ENCODE results near the gene CYLD. TPM values are rescaled to one million over a fixed set of nuclear protein-coding genes. Genes with fewer than 3 reads are reported as not detected.

The CYLD gene
- total and polyA plus RNA-seq, 12 donors = 10.3 to 61.7 (median 37.1) TPM

GRCh38 chr16:50814052-50814451 lies 72.2 kb downstream of the CYLD start:
- intact Hi-C loops (cut with DNase I) = no loop called here
- no peak for DNase-seq
- Histone ChIP-seq H3K27ac (no peak overlapping the region), H3K27me3 (peaks cover 0 to 6% (median 0%) of the 10 kb centered on the region in 7 donors), H3K36me3 (no peaks in the 10 kb centered on the region), H3K4me3 (no peak overlapping the region), H3K9me3 (no peaks in the 10 kb centered on the region), H3K4me1 (no peaks in the 10 kb centered on the region)
- 73 to 75% methylated on average over 4 of the region's 4 CpGs for WGBS, 2 donors
- no peak for ATAC-seq
- no peak for TF ChIP-seq CTCF (IDR thresholded peaks at IDR 0.05)

GRCh38 chr16:50814541-50814940 lies 72.7 kb downstream of the CYLD start:
- DNase-seq (no peak), ATAC-seq (no peak)
- Histone ChIP-seq H3K36me3 (no peaks in the 10 kb centered on the region), H3K4me1 (no peaks in the 10 kb centered on the region), H3K9me3 (no peaks in the 10 kb centered on the region), H3K27me3 (peaks cover 0 to 6% (median 0%) of the 10 kb centered on the region in 7 donors), H3K27ac (no peak overlapping the region), H3K4me3 (no peak overlapping the region)
- intact Hi-C loops (cut with DNase I) = no loop called here
- 88 to 90% methylated on average over 7 of the region's 7 CpGs for WGBS, 2 donors
- TF ChIP-seq CTCF (IDR thresholded peaks at IDR 0.05) = no peak

GRCh38 chr16:50815382-50815781 lies 73.5 kb downstream of the CYLD start:
- Histone ChIP-seq H3K27me3 (peaks cover 0 to 6% (median 0%) of the 10 kb centered on the region in 7 donors), H3K4me3 (no peak overlapping the region), H3K27ac (no peak overlapping the region), H3K4me1 (no peaks in the 10 kb centered on the region), H3K9me3 (no peaks in the 10 kb centered on the region), H3K36me3 (no peaks in the 10 kb centered on the region)
- intact Hi-C loops (cut with DNase I) = no loop called here
- WGBS, 2 donors = 81 to 84% methylated on average over 7 of the region's 7 CpGs
- no peak for TF ChIP-seq CTCF (IDR thresholded peaks at IDR 0.05)
- ATAC-seq (no peak), DNase-seq (no peak)

GRCh38 chr16:50816901-50817555 lies 75.1 kb downstream of the CYLD start:
- Histone ChIP-seq H3K9me3 (no peaks in the 10 kb centered on the region), H3K4me1 (no peaks in the 10 kb centered on the region), H3K36me3 (no peaks in the 10 kb centered on the region), H3K27me3 (peaks cover 0 to 6% (median 0%) of the 10 kb centered on the region in 7 donors), H3K4me3 (no peak overlapping the region), H3K27ac (no peak overlapping the region)
- intact Hi-C loops (cut with DNase I) = no loop called here
- no peak for TF ChIP-seq CTCF (IDR thresholded peaks at IDR 0.05)
- WGBS, 2 donors = 84 to 90% methylated on average over 11 of the region's 11 CpGs
- DNase-seq (no peak), ATAC-seq (no peak)
